ENCODE data around the gene MT1B. TPM values are rescaled to one million over a fixed set of nuclear protein-coding genes. Genes with fewer than 3 reads are reported as not detected.

The MT1B gene
- total and polyA plus RNA-seq, 2 of the 13 experiments (the other 11 are each of a cell fraction or from before 2014, with no cell fraction given), result 0.89 TPM; not detected in 1

- TF ChIP-seq, protein P1, sequence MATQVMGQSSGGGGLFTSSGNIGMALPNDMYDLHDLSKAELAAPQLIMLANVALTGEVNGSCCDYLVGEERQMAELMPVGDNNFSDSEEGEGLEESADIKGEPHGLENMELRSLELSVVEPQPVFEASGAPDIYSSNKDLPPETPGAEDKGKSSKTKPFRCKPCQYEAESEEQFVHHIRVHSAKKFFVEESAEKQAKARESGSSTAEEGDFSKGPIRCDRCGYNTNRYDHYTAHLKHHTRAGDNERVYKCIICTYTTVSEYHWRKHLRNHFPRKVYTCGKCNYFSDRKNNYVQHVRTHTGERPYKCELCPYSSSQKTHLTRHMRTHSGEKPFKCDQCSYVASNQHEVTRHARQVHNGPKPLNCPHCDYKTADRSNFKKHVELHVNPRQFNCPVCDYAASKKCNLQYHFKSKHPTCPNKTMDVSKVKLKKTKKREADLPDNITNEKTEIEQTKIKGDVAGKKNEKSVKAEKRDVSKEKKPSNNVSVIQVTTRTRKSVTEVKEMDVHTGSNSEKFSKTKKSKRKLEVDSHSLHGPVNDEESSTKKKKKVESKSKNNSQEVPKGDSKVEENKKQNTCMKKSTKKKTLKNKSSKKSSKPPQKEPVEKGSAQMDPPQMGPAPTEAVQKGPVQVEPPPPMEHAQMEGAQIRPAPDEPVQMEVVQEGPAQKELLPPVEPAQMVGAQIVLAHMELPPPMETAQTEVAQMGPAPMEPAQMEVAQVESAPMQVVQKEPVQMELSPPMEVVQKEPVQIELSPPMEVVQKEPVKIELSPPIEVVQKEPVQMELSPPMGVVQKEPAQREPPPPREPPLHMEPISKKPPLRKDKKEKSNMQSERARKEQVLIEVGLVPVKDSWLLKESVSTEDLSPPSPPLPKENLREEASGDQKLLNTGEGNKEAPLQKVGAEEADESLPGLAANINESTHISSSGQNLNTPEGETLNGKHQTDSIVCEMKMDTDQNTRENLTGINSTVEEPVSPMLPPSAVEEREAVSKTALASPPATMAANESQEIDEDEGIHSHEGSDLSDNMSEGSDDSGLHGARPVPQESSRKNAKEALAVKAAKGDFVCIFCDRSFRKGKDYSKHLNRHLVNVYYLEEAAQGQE (IDR thresholded peaks at IDR 0.05; ENCODE audit: borderline replicate concordance in 1 of 2, low read depth in 1 of 2, low read length in 2 of 2), result no peak
- no peak for TF ChIP-seq ZSCAN30 (CRISPR knock-in tag; IDR thresholded peaks at IDR 0.05)
- no peak for TF ChIP-seq NFYC (CRISPR knock-in tag; IDR thresholded peaks at IDR 0.05)
- TF ChIP-seq ZNF619 (CRISPR knock-in tag; IDR thresholded peaks at IDR 0.05), result no peak
- TF ChIP-seq TBX3 (IDR thresholded peaks at IDR 0.05; ENCODE audit: borderline replicate concordance), result no peak
- TF ChIP-seq HNF1A (IDR thresholded peaks at IDR 0.05; ENCODE audit: low read depth), result no peak
- no peak for TF ChIP-seq HNF1A (CRISPR knock-in tag; IDR thresholded peaks at IDR 0.05; ENCODE audit: borderline replicate concordance)
- TF ChIP-seq ZBTB1 (CRISPR knock-in tag; IDR thresholded peaks at IDR 0.05; ENCODE audit: borderline replicate concordance), result no peak
- TF ChIP-seq MED8 (CRISPR knock-in tag; IDR thresholded peaks at IDR 0.05; ENCODE audit: insufficient replicate concordance), result peak; percentile 36
- no peak for TF ChIP-seq GABPA (IDR thresholded peaks at IDR 0.05; ENCODE audit: low read depth, low read length)
- no peak for TF ChIP-seq GABPA (CRISPR knock-in tag; IDR thresholded peaks at IDR 0.05; ENCODE audit: low read depth)
- TF ChIP-seq GFI1 (CRISPR knock-in tag; IDR thresholded peaks at IDR 0.05; ENCODE audit: borderline replicate concordance), result no peak
- TF ChIP-seq CEBPG (CRISPR knock-in tag; IDR thresholded peaks at IDR 0.05), result no peak
- no peak for TF ChIP-seq RBM22 (optimal IDR thresholded peaks at IDR 0.05; ENCODE audit: low read length)
- TF ChIP-seq HOXA3 (CRISPR knock-in tag; IDR thresholded peaks at IDR 0.05), result no peak
- no peak for TF ChIP-seq FOXA3 (CRISPR knock-in tag; IDR thresholded peaks at IDR 0.05)
- TF ChIP-seq, protein P2, sequence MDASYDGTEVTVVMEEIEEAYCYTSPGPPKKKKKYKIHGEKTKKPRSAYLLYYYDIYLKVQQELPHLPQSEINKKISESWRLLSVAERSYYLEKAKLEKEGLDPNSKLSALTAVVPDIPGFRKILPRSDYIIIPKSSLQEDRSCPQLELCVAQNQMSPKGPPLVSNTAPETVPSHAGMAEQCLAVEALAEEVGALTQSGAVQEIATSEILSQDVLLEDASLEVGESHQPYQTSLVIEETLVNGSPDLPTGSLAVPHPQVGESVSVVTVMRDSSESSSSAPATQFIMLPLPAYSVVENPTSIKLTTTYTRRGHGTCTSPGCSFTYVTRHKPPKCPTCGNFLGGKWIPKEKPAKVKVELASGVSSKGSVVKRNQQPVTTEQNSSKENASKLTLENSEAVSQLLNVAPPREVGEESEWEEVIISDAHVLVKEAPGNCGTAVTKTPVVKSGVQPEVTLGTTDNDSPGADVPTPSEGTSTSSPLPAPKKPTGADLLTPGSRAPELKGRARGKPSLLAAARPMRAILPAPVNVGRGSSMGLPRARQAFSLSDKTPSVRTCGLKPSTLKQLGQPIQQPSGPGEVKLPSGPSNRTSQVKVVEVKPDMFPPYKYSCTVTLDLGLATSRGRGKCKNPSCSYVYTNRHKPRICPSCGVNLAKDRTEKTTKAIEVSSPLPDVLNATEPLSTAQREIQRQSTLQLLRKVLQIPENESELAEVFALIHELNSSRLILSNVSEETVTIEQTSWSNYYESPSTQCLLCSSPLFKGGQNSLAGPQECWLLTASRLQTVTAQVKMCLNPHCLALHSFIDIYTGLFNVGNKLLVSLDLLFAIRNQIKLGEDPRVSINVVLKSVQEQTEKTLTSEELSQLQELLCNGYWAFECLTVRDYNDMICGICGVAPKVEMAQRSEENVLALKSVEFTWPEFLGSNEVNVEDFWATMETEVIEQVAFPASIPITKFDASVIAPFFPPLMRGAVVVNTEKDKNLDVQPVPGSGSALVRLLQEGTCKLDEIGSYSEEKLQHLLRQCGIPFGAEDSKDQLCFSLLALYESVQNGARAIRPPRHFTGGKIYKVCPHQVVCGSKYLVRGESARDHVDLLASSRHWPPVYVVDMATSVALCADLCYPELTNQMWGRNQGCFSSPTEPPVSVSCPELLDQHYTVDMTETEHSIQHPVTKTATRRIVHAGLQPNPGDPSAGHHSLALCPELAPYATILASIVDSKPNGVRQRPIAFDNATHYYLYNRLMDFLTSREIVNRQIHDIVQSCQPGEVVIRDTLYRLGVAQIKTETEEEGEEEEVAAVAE (CRISPR knock-in tag; IDR thresholded peaks at IDR 0.05; ENCODE audit: borderline replicate concordance), result no peak
- TF ChIP-seq NBN (conservative IDR thresholded peaks at IDR 0.05), result no peak
- TF ChIP-seq KLF16 (CRISPR knock-in tag; IDR thresholded peaks at IDR 0.05), result 0 out of 4 replicates have a peak, but pooled peaks of 1 of the 2 experiments have one; percentile 10
Measured at GRCh38 chr16:56643080-56643778, 8.5 kb upstream of the MT1B start (continued).
